Stimulated activated effector memory CD8-positive, alpha-beta T cell treated with anti-CD3 and anti-CD28 coated beads, Interleukin-12 subunit alpha, Interleukin-12 subunit beta, amount 100 ng/mL, for 72 hours (primary cell): ENCODE data around the gene PLN.

Experiments used
- ATAC-seq: fragments of 150-1000 bp; cut with Tn5 transposase; 2 replicates; pipeline ENCODE4 v1.10.0; 2021
- DNase-seq, 2 donors: peaks; one replicate each; pipeline ENCODE4 v3.0.0; 2021 to 2022; ENCODE audit warnings: low spot score in 2 of 2
- H3K27ac Mint-ChIP-seq: one replicate; pipeline ENCODE4 v1.8.0; 2022; ENCODE audit warnings: mild to moderate bottlenecking, mixed read lengths
- H3K36me3 Mint-ChIP-seq: one replicate; pipeline ENCODE4 v1.8.0; 2022; ENCODE audit warnings: mild to moderate bottlenecking, mixed read lengths
- H3K4me1 Mint-ChIP-seq: one replicate; pipeline ENCODE4 v1.8.0; 2022; ENCODE audit warnings: mixed read lengths
- H3K4me3 Mint-ChIP-seq: one replicate; pipeline ENCODE4 v1.8.0; 2022; ENCODE audit warnings: mild to moderate bottlenecking, mixed read lengths
- H3K9me3 Mint-ChIP-seq: one replicate; pipeline ENCODE4 v1.8.0; 2022; ENCODE audit warnings: mixed read lengths

The PLN gene

DNA sequence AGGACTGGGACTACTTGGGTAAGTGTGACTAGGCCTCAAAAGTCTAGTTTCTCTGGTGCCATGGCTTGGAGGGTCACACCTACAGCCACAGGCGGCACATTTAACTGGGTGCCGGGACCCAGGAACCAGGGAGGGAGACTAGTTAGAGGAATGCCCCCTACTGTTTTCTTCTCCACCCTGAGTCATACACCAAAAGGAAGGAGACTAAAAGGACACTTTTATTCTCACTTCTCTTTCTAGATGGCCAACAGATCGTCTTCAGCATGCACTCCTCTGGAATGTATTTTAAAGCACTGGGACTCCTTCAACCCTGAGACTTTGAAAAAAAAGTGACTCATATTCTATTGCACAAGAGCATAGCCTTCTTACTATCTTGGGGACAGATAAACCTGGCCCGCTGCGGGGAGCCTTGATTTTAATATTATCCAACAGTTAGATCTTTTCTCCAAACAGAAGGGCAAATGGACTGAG is 33.4 kb downstream of the PLN start:
- H3K9me3 Mint-ChIP-seq: peaks cover 13% of the 10 kb centered on the region
- DNase-seq (no peak), ATAC-seq (no peak)
- no peak overlapping the region for H3K4me3 Mint-ChIP-seq
- H3K4me1 Mint-ChIP-seq: peaks cover 25% of the 10 kb centered on the region
- peak overlapping the region; percentile 91 for H3K27ac Mint-ChIP-seq
- peaks cover 31% of the 10 kb centered on the region for H3K36me3 Mint-ChIP-seq

- Mint-ChIP-seq H3K4me3 (no peak overlapping the region), H3K4me1 (peaks cover 41% of the 10 kb centered on the region)
These were observed 36.8 kb downstream of the PLN start for GRCh38 chr6:118584911-118585310.

DNA sequence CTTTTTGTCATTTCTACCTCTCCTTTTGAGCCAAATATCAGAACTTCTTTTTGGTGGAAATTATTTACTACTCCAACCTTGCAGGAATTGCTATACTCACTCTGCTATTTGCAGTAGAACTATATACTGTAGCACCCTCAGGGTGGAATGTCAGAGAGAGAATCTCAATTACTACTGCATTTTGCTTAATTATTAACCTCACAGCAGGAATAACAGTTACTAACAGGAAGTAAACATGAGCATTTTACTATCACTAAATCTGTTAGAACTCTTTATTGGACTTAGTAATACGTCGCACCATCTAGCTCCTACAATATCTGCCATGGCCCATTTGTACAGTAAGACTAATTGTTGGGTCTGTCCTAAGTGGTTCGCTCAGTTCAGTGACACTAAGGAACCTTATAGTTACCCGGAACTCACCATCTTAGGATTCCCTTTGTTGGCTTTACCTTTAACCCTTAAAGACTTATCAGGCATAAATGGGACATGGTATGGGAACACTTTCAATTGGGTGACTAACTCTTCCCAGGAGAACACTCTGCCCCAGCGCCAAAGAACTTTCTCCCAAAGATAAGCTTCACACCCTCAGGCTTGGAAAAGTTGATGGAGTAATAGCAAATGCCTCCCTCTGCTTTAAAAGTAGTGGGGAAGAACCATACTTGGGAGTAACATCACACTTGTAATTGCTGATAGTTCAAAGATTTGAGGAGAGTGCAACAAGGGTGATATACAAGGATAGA is 38.8 kb downstream of the PLN start:
- Mint-ChIP-seq H3K9me3 (no peaks in the 10 kb centered on the region), H3K27ac (no peak overlapping the region), H3K4me1 (peaks cover 41% of the 10 kb centered on the region), H3K36me3 (peaks cover 22% of the 10 kb centered on the region), H3K4me3 (no peak overlapping the region)
- DNase-seq (no peak), ATAC-seq (no peak)

More at GRCh38 chr6:118584911-118585310, 36.8 kb downstream of the PLN start:
- Mint-ChIP-seq H3K36me3 (peaks cover 31% of the 10 kb centered on the region), H3K27ac (no peak overlapping the region), H3K9me3 (peaks cover 5% of the 10 kb centered on the region)
- ATAC-seq: no peak
- no peak for DNase-seq

DNA sequence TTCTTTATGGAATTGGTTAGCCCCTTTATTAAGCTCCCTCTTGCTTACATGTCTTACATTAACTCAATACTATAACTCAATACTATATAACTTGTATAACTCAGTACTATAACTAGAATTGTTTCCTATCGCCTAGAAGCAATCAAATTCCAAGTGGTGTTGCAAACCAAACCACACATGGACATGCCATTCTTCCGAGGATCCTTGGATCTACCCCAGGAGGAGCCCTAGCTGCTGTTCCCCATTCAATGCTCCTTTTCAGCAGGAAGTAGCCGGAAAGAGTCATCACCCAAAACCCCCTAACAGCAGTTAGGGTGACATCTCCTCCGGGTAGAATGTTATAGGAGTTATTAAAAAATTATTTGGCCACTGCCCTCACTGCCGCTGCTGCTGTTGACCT is 40.5 kb downstream of the PLN start:
- peaks cover 10% of the 10 kb centered on the region for H3K36me3 Mint-ChIP-seq
- peak overlapping the region; percentile 5 for H3K27ac Mint-ChIP-seq
- peaks cover 33% of the 10 kb centered on the region for H3K4me1 Mint-ChIP-seq

DNA sequence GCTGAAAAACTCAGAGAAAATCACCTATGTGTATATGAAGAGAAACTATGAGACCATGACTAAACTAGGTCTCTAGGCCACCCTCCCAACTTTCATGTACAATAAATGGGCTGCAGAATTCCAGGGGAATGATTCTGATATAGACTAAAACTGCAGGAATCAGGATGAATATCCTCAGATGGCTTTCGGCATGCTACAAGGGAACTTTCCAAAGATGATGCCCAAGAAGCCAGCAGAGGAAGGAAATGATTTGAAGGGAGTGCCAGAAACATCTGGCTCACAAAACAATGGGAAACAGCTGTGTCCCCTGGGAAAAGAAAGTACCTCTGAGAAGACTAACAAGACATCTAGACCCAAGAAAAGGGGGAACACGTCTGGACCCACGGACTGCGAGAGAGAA is 41.1 kb downstream of the PLN start:
- H3K9me3 Mint-ChIP-seq: no peaks in the 10 kb centered on the region
- no peak overlapping the region for H3K4me3 Mint-ChIP-seq
- peak overlapping the region; percentile 5 for H3K27ac Mint-ChIP-seq
- DNase-seq (no peak), ATAC-seq (no peak)
- peaks cover 10% of the 10 kb centered on the region for H3K36me3 Mint-ChIP-seq
- peaks cover 39% of the 10 kb centered on the region for H3K4me1 Mint-ChIP-seq

More for the DNA sequence above, 40.5 kb downstream of the PLN start:
- Mint-ChIP-seq H3K9me3 (no peaks in the 10 kb centered on the region), H3K4me3 (no peak overlapping the region)
- DNase-seq: no peak
- ATAC-seq: no peak

DNA sequence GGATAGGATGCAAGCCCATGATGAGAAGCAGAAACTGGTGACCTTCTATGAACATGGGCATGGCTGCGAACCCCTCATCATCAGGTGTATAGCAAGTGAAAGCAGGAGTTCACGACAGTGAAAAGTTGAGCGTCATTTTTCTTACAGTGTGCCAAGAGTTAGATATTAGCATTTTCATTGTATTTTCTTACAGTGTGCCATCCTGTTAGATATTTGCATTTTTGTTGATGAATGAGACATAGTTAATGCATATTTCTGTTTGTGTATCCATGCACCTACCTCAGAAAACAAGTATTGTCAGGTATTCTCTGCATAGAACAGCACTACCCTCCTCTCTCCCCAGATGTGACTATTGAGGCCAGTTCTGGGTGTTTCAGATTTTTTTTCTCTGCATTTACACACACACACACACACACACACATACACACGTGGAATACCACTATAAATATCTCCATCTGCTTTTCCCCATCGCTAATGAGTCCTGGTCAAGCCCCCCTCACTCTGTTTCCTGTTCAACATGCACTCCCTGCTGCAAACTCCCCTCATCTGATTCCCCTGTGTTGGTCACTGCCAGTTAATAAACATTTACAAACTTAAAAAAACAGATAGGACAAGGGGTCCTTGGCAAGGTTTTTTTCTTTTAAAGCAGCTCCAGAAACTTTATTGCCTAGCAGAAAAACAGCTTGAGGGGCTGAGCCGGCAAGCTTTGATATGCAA is 41.7 kb downstream of the PLN start:
- no peak overlapping the region for H3K4me3 Mint-ChIP-seq
- DNase-seq (no peak), ATAC-seq (no peak)
- no peak overlapping the region for H3K27ac Mint-ChIP-seq
- no peaks in the 10 kb centered on the region for H3K9me3 Mint-ChIP-seq
- H3K4me1 Mint-ChIP-seq: peaks cover 39% of the 10 kb centered on the region
- H3K36me3 Mint-ChIP-seq: peaks cover 10% of the 10 kb centered on the region

GRCh38 chr6:118591897-118592296 is 43.8 kb downstream of the PLN start:
- H3K4me1 Mint-ChIP-seq: peaks cover 35% of the 10 kb centered on the region
- H3K9me3 Mint-ChIP-seq: no peaks in the 10 kb centered on the region
- ATAC-seq (no peak), DNase-seq (no peak)
- no peak overlapping the region for H3K4me3 Mint-ChIP-seq
- no peak overlapping the region for H3K27ac Mint-ChIP-seq
- H3K36me3 Mint-ChIP-seq: no peaks in the 10 kb centered on the region

DNA sequence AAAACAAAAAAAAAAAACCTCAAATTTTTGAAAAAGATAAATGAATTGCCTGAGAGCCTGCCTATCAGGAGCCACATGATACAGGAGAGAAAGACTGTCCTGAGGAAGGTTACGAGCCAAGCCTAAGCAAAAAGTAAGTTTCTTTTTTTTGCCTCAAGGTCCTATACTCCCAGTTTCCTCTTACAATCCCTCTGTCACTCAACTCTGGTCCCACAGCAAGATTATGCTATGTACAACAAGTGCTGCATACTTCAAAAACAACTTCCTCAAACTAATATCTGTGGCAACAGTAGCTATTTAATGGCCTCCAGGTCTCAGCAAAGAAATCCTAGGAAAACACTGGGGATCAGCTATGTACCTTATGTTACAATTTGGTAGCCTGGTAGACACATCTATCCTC is 46.8 kb downstream of the PLN start:
- Mint-ChIP-seq H3K9me3 (no peaks in the 10 kb centered on the region), H3K27ac (no peak overlapping the region), H3K36me3 (no peaks in the 10 kb centered on the region), H3K4me1 (peaks cover 35% of the 10 kb centered on the region), H3K4me3 (no peak overlapping the region)
- no peak for DNase-seq
- no peak for ATAC-seq

GRCh38 chr6:118596774-118597320 is 48.8 kb downstream of the PLN start:
- no peak overlapping the region for H3K4me3 Mint-ChIP-seq
- no peaks in the 10 kb centered on the region for H3K36me3 Mint-ChIP-seq
- H3K9me3 Mint-ChIP-seq: no peaks in the 10 kb centered on the region
- ATAC-seq: no peak
- H3K27ac Mint-ChIP-seq: peak overlapping the region; percentile 32
- peak in 1 of 2 donors; percentile 6 for DNase-seq
- H3K4me1 Mint-ChIP-seq: peaks cover 23% of the 10 kb centered on the region

DNA sequence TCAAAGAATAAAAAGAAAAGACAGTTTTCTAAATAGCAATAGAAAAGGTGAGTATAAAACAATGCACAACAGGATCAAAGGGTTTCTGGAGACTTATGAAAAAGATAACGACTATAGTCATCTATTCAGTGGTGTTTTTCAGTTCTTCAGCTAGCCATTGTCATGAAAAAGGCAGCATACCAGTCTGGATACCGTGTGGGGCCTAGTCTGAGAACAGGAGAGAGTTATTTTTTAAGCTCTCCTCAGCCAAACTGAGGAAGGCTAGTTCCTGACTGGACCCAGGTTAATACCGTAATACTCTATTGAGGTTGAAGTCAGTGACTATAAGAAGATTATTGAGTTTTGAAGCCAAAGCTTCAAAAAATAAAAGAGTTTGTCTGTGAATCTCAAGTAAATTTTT is 49.5 kb downstream of the PLN start:
- no peak overlapping the region for H3K4me3 Mint-ChIP-seq
- H3K4me1 Mint-ChIP-seq: peaks cover 23% of the 10 kb centered on the region
- ATAC-seq: no peak
- peak overlapping the region; percentile 32 for H3K27ac Mint-ChIP-seq
- no peaks in the 10 kb centered on the region for H3K9me3 Mint-ChIP-seq
- peak in 1 of 2 donors; percentile 10 for DNase-seq
- no peaks in the 10 kb centered on the region for H3K36me3 Mint-ChIP-seq

GRCh38 chr6:118598324-118598723 is 50.2 kb downstream of the PLN start:
- Mint-ChIP-seq H3K36me3 (no peaks in the 10 kb centered on the region), H3K4me1 (peaks cover 23% of the 10 kb centered on the region), H3K27ac (no peak overlapping the region), H3K9me3 (no peaks in the 10 kb centered on the region), H3K4me3 (no peak overlapping the region)
- no peak for ATAC-seq
- peak in 1 of 2 donors; percentile 22 for DNase-seq

DNA sequence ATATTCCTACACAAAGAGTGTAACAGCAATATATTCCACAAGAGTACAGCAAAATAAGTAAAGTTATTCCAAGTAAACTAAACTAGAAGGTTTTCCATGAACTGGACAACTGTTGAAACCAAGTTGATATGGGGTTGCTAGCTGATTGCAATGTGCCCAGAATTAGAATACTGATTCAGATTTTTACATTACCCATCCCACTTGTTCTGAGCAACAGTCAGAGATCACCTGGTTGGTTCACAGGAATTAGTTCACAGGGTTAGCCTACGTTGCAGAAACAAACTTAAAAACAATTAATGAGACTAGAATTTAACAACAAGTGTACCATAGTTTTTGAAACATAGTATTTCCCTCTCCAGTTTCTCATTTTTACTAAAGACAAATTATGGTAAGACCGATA is 54.2 kb downstream of the PLN start:
- no peak overlapping the region for H3K4me3 Mint-ChIP-seq
- H3K27ac Mint-ChIP-seq: no peak overlapping the region

DNA sequence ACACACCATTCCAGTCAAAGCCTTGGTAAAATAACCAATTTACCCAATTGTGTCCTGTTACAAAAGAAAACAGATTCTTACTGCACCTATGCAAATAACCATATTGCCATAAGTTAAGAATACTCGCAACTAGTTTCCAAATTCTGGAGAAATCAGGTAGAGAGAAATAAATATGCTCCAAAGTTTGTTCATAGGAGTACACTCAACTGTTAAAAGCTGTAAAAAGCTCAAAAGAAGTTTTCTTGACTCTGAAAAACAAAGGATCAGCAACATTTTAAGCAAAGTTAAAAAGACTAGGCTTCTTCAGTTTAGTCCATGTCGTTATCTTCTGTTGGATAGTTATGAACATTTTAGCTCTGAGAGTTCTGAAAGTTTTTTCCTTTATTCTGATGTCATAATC is 55.3 kb downstream of the PLN start:
- H3K4me1 Mint-ChIP-seq: peaks cover 29% of the 10 kb centered on the region
- ATAC-seq: no peak
- H3K27ac Mint-ChIP-seq: no peak overlapping the region
- no peak overlapping the region for H3K4me3 Mint-ChIP-seq
- no peaks in the 10 kb centered on the region for H3K36me3 Mint-ChIP-seq
- H3K9me3 Mint-ChIP-seq: no peaks in the 10 kb centered on the region
- no peak for DNase-seq

More for the DNA sequence above, 54.2 kb downstream of the PLN start:
- DNase-seq (no peak), ATAC-seq (no peak)
- Mint-ChIP-seq H3K4me1 (peaks cover 28% of the 10 kb centered on the region), H3K36me3 (no peaks in the 10 kb centered on the region), H3K9me3 (no peaks in the 10 kb centered on the region)

GRCh38 chr6:118606268-118606667 is 58.2 kb downstream of the PLN start:
- Mint-ChIP-seq H3K4me1 (peaks cover 43% of the 10 kb centered on the region), H3K9me3 (peaks cover 3% of the 10 kb centered on the region), H3K4me3 (no peak overlapping the region), H3K27ac (no peak overlapping the region), H3K36me3 (no peaks in the 10 kb centered on the region)
- DNase-seq (no peak), ATAC-seq (no peak)

GRCh38 chr6:118606858-118607257 is 58.8 kb downstream of the PLN start:
- no peak for ATAC-seq
- peaks cover 7% of the 10 kb centered on the region for H3K9me3 Mint-ChIP-seq
- DNase-seq: no peak
- peaks cover 45% of the 10 kb centered on the region for H3K4me1 Mint-ChIP-seq
- H3K36me3 Mint-ChIP-seq: no peaks in the 10 kb centered on the region
- no peak overlapping the region for H3K4me3 Mint-ChIP-seq
- no peak overlapping the region for H3K27ac Mint-ChIP-seq
